B cell (primary cell): Measurements from ENCODE around the gene TDRD12. TPM values are rescaled to one million over a fixed set of nuclear protein-coding genes. Genes with fewer than 3 reads are reported as not detected.
"Not testable (repeated sequence)": the region's sequence is repeated elsewhere in the genome, so short reads cannot be mapped to it uniquely, and the experiment has no call there.

Source experiments
- ATAC-seq: fragments of 200-7000 bp; cut with Tn5 transposase; one replicate; pipeline ENCODE4 v1.10.0; 2021; ENCODE audit warnings: low read depth, mild to moderate bottlenecking, moderate number of reproducible peaks, moderate library complexity
- CTCF ChIA-PET: fragments of 350-600 bp; sonication (Branson Sonifier 250); formaldehyde crosslinking; loops from one replicate; lab custom pipeline; 2021; ENCODE audit warnings: antibody characterized with exemption, inconsistent platforms; lab: Charles Lee
- POLR2A ChIA-PET: fragments of 350-600 bp; sonication (Branson Sonifier 250); formaldehyde crosslinking; loops from one replicate; lab custom pipeline; 2021; ENCODE audit warnings: antibody characterized with exemption; lab: Charles Lee
- DNase-seq: peaks from one replicate; pipeline ENCODE4 v3.0.0; 2013
- H2AFZ ChIP-seq: 2 replicates; pipeline ENCODE4 v1.6.1; 2012; ENCODE audit warnings: mild to moderate bottlenecking, low read depth, low read length; ENCODE audit not compliant: insufficient read depth, poor library complexity, severe bottlenecking
- H3K27ac ChIP-seq, 2 donors: 1 replicate in 1 of 2; 2 replicates in 1 of 2; pipeline ENCODE4 v1.5.1; 2012 to 2013; ENCODE audit warnings: low read length in 2 of 2, mild to moderate bottlenecking in 2 of 2, moderate library complexity in 1 of 2
- H3K27me3 ChIP-seq, 4 experiments: fragments of 200-600 bp in 1 of 4; sonication (generic) in 1 of 4; replicated peaks in 1 of 4; 1 replicate in 2 of 4; 2 replicates in 2 of 4; pipeline versions ENCODE4 v1.6.1 to v1.7.0; 2013 to 2016; ENCODE audit warnings: low read length in 3 of 4, mild to moderate bottlenecking in 2 of 4, mixed read lengths in 1 of 4, moderate library complexity in 1 of 4; ENCODE audit not compliant: insufficient read depth in 4 of 4, control insufficient read depth in 3 of 4; ENCODE audit errors: control extremely low read depth in 1 of 4
- H3K36me3 ChIP-seq, 2 experiments: replicated peaks in 1 of 2; 1 replicate in 1 of 2; 2 replicates in 1 of 2; pipeline versions ENCODE4 v1.6.1 to v1.7.1; 2013; ENCODE audit warnings: low read length in 1 of 2; ENCODE audit not compliant: insufficient read depth in 2 of 2, control insufficient read depth in 1 of 2; ENCODE audit errors: control extremely low read depth in 1 of 2, extremely low read depth in 1 of 2
- H3K4me1 ChIP-seq, 2 donors: fragments of 200-600 bp in 1 of 2; sonication (generic) in 1 of 2; 1 replicate in 1 of 2; 2 replicates in 1 of 2; pipeline versions ENCODE4 v1.5.1 to v1.6.1; 2013 to 2017; ENCODE audit warnings: low read length in 2 of 2; ENCODE audit not compliant: control insufficient read depth in 2 of 2, insufficient read depth in 2 of 2
- H3K4me2 ChIP-seq: replicated peaks from 2 replicates; pipeline ENCODE3; 2012; ENCODE audit warnings: mild to moderate bottlenecking, low read depth, low read length; ENCODE audit not compliant: poor library complexity, severe bottlenecking
- H3K4me3 ChIP-seq, 5 experiments: fragments of 200-600 bp in 1 of 5; sonication (generic) in 1 of 5; 1 replicate in 3 of 5; 2 replicates in 2 of 5; pipeline versions ENCODE4 v1.5.1 to v1.7.0; 2011 to 2016; ENCODE audit warnings: low read length in 4 of 5, mild to moderate bottlenecking in 4 of 5, low read depth in 2 of 5, control low read depth in 1 of 5, moderate library complexity in 1 of 5; ENCODE audit not compliant: insufficient read depth in 1 of 5; ENCODE audit errors: control extremely low read depth in 1 of 5, extremely low read depth in 1 of 5
- H3K79me2 ChIP-seq: fragments of 200-600 bp; sonication (generic); one replicate; pipeline ENCODE4 v1.6.0; 2016; ENCODE audit warnings: low read length; ENCODE audit not compliant: control insufficient read depth, insufficient read depth
- H3K9ac ChIP-seq: fragments of 200-600 bp; sonication (generic); 2 replicates; pipeline ENCODE4 v1.6.1; 2017; ENCODE audit warnings: mild to moderate bottlenecking, low read length, moderate library complexity
- H3K9me3 ChIP-seq, 3 donors: one replicate each; pipeline versions ENCODE4 v1.6.1 to v1.7.1; 2013; ENCODE audit warnings: low read length in 2 of 3; ENCODE audit not compliant: control insufficient read depth in 2 of 3, insufficient read depth in 1 of 3; ENCODE audit errors: control extremely low read depth in 1 of 3
- H4K20me1 ChIP-seq: 2 replicates; pipeline ENCODE4 v1.6.0; 2012; ENCODE audit warnings: mild to moderate bottlenecking, low read length; ENCODE audit not compliant: insufficient read depth, control insufficient read depth, poor library complexity, severe bottlenecking
- H3K27ac Mint-ChIP-seq: one replicate; pipeline ENCODE4 v1.8.0; 2021; ENCODE audit warnings: mixed read lengths
- H3K27me3 Mint-ChIP-seq: one replicate; pipeline ENCODE4 v1.8.0; 2021; ENCODE audit warnings: mixed read lengths
- H3K4me1 Mint-ChIP-seq: one replicate; pipeline ENCODE4 v1.8.0; 2021; ENCODE audit warnings: mixed read lengths
- H3K4me3 Mint-ChIP-seq: one replicate; pipeline ENCODE4 v1.8.0; 2021; ENCODE audit warnings: mixed read lengths
- H3K9me3 Mint-ChIP-seq: one replicate; pipeline ENCODE4 v1.8.0; 2022; ENCODE audit warnings: mixed read lengths; ENCODE audit not compliant: insufficient read depth
- CTCF ChIP-seq: fragments of 200-600 bp; IDR thresholded peaks from one replicate; pipeline ENCODE4 v1.8.0; 2022; ENCODE audit warnings: antibody characterized with exemption, mild to moderate bottlenecking
- EZH2 ChIP-seq: IDR thresholded peaks from 2 replicates; pipeline ENCODE4 v1.6.1; 2012; ENCODE audit warnings: borderline replicate concordance, low read depth, mild to moderate bottlenecking, moderate library complexity, low read length; ENCODE audit not compliant: insufficient read depth, poor library complexity, severe bottlenecking
- WGBS: methylation state at CpG from one replicate; pipeline ENCODE4 v1.1.5; 2013; ENCODE audit warnings: missing lambda C conversion rate; ENCODE audit not compliant: insufficient coverage; 5-methylcytosine and 5-hydroxymethylcytosine counted together
- intact Hi-C: fragments of 100-400 bp; cut with micrococcal nuclease; formaldehyde crosslinking; loops from one replicate; pipeline ENCODE4 v1.10.0; 2022
- polyA plus RNA-seq: library from polyadenylated mRNA; depleted of rRNA; stranded (reverse); fragments of >200 nt; gene quantifications from 2 replicates; pipeline ENCODE4 v1.2.3, GENCODE V29; 2012
- total RNA-seq, 2 donors: library from RNA; stranded (reverse); fragments of 120-200 nt in 1 of 2; gene quantifications; 1 replicate in 1 of 2; 2 replicates in 1 of 2; pipeline versions ENCODE4 v1.2.3 to v1.2.4, GENCODE V29; 2013 to 2022

The TDRD12 gene
- total and polyA plus RNA-seq, 2 donors (not counting 1 experiment from before 2014, with no cell fraction given), result 0.30 to 1.1 TPM

GRCh38 chr19:32842061-32842460 is 122.5 kb downstream of the TDRD12 start:
- H4K20me1 ChIP-seq, result no peaks in the 10 kb centered on the region
- Mint-ChIP-seq H3K9me3 (peaks cover 6% of the 10 kb centered on the region), H3K27me3 (no peaks in the 10 kb centered on the region), H3K4me3 (no peak overlapping the region), H3K27ac (no peak overlapping the region), H3K4me1 (no peaks in the 10 kb centered on the region)
- H3K4me2 ChIP-seq, result no peak overlapping the region
- no peaks in the 10 kb centered on the region for H3K27me3 ChIP-seq
- no peak for TF ChIP-seq CTCF
- no peak for TF ChIP-seq EZH2
- H3K9ac ChIP-seq, result no peak overlapping the region
- no peaks in the 10 kb centered on the region for H3K4me1 ChIP-seq
- 100% methylated on average over 6 of the region's 8 CpGs for WGBS
- CTCF ChIA-PET, result no interaction called here
- no peak overlapping the region for H3K4me3 ChIP-seq
- no peak for DNase-seq
- POLR2A ChIA-PET, result no interaction called here
- no peak overlapping the region for H2AFZ ChIP-seq
- intact Hi-C loops, result no loop called here
- no peak for ATAC-seq
- H3K9me3 ChIP-seq, result peaks cover 0 to 27% (median 13%) of the 10 kb centered on the region in 3 donors
- H3K27ac ChIP-seq, result no peak overlapping the region
- H3K79me2 ChIP-seq, result no peaks in the 10 kb centered on the region
- no peaks in the 10 kb centered on the region for H3K36me3 ChIP-seq

DNA sequence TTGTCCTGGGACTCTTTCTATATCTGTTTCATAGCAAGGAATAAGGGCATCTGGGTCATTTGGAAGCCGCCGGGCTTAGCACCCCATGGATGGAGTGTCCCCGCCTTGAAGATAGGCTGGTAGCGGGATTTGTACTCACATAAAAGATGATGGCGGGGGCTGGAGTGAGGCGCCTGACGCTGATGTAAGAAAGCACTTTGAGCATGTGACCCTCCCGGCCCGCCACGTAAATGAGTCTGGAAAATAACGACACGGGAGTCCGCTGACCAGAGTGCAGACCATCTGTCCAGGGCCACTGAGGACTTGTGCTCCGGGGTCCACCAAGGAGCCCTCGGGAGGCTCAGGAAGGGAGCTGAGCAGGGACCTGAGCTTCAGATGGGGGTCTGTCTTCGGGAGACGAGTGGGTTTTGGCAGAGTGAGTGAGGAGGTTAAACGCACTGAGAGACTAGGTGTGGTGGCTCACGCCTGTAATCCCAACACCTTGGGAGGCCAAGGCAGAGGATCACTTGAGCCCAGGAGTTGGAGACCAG is 124.2 kb downstream of the TDRD12 start:
- Mint-ChIP-seq H3K9me3 (peaks cover 6% of the 10 kb centered on the region), H3K4me1 (no peaks in the 10 kb centered on the region), H3K4me3 (no peak overlapping the region), H3K27me3 (no peaks in the 10 kb centered on the region), H3K27ac (no peak overlapping the region)
- ATAC-seq (no peak), DNase-seq (no peak)
- intact Hi-C loops, result no loop called here
- no peak overlapping the region for H3K4me2 ChIP-seq
- H3K9ac ChIP-seq, result no peak overlapping the region
- H4K20me1 ChIP-seq, result no peaks in the 10 kb centered on the region
- H3K4me1 ChIP-seq, result no peaks in the 10 kb centered on the region
- peaks cover 0 to 27% (median 13%) of the 10 kb centered on the region in 3 donors for H3K9me3 ChIP-seq
- no peaks in the 10 kb centered on the region for H3K36me3 ChIP-seq
- H3K4me3 ChIP-seq, result no peak overlapping the region
- no peak overlapping the region for H3K27ac ChIP-seq
- ChIA-PET CTCF (no interaction called here), POLR2A (no interaction called here)
- TF ChIP-seq CTCF (no peak), EZH2 (no peak)
- WGBS, result 96% methylated on average over 19 of the region's 19 CpGs
- H3K79me2 ChIP-seq, result no peaks in the 10 kb centered on the region
- no peak overlapping the region for H2AFZ ChIP-seq
- H3K27me3 ChIP-seq, result no peaks in the 10 kb centered on the region

DNA sequence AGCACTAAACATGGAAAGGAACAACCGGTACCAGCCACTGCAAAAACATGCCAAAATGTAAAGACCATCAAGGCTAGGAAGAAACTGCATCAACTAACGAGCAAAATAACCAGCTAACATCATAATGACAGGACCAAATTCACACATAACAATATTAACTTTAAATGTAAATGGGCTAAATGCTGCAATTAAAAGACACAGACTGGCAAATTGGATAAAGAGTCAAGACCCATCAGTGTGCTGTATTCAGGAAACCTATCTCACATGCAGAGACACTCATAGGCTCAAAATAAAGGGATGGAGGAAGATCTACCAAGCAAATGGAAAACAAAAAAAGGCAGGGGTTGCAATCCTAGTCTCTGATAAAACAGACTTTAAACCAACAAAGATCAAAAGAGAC is 128.5 kb downstream of the TDRD12 start:
- not testable (repeated sequence) for ATAC-seq, H3K4me3 Mint-ChIP-seq

More for the DNA sequence above, 128.5 kb downstream of the TDRD12 start:
- H3K4me1 Mint-ChIP-seq, H3K4me2 ChIP-seq, H3K9me3 ChIP-seq, H3K4me3 ChIP-seq, H3K9ac ChIP-seq, H3K36me3 ChIP-seq, H3K27me3 ChIP-seq, H3K9me3 Mint-ChIP-seq, H2AFZ ChIP-seq, POLR2A ChIA-PET, intact Hi-C loops, DNase-seq, H4K20me1 ChIP-seq, CTCF ChIA-PET, H3K27ac Mint-ChIP-seq, H3K4me1 ChIP-seq, H3K79me2 ChIP-seq, H3K27me3 Mint-ChIP-seq, H3K27ac ChIP-seq: not testable (repeated sequence)
- WGBS, result no CpG with 5 or more reads among the region's 2 CpGs
